ENCODE measurements around the gene GRHL1. TPM values are rescaled to one million over a fixed set of nuclear protein-coding genes. Genes with fewer than 3 reads are reported as not detected.

Gene GRHL1
- polyA plus RNA-seq, 1 experiment = 1.7 TPM

DNA sequence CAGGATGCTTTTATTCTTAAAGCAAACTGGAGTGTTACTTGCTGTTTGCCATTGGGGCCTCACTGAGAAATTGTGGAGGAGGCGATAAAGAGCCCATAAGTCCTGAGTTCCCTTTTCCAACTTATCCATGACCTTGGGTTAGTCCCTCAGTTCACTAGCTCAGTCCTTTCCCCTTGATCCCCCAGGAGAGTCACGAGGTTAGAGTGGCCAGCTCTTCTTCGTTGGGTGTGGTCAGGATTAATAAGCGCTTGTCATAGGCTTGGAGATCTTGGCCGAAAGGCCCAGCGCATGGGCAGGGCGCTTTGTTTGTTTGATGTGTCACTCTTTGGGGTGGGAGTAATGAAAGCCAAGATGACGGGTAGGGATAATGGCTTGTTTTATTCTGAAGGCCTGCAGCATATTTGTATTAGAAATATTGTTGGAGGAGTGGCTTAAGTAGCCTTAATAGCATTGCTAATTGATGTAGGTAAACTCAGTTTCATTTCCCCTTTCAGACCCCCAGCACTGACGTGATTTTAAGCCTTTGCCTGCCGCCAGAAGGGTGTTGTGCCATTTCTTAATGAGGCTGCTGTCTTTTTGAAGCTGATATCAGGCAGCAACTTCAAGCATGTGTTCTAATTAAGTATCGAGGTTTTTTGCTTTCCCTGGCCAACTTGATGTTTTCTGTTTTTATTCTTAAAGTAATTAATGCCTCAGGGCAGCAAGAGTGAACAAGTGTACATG lies 15.7 kb downstream of the GRHL1 start:
- H3K4me3 ChIP-seq (ENCODE audit: low read depth, low read length) = no peak overlapping the region
- TF ChIP-seq, protein P1, sequence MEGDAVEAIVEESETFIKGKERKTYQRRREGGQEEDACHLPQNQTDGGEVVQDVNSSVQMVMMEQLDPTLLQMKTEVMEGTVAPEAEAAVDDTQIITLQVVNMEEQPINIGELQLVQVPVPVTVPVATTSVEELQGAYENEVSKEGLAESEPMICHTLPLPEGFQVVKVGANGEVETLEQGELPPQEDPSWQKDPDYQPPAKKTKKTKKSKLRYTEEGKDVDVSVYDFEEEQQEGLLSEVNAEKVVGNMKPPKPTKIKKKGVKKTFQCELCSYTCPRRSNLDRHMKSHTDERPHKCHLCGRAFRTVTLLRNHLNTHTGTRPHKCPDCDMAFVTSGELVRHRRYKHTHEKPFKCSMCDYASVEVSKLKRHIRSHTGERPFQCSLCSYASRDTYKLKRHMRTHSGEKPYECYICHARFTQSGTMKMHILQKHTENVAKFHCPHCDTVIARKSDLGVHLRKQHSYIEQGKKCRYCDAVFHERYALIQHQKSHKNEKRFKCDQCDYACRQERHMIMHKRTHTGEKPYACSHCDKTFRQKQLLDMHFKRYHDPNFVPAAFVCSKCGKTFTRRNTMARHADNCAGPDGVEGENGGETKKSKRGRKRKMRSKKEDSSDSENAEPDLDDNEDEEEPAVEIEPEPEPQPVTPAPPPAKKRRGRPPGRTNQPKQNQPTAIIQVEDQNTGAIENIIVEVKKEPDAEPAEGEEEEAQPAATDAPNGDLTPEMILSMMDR (IDR thresholded peaks at IDR 0.05; ENCODE audit: insufficient read depth, low read depth, low read length) = no peak
- H3K27me3 ChIP-seq (ENCODE audit: control insufficient read depth, insufficient read depth, low read length) = no peaks in the 10 kb centered on the region
- CTCF ChIA-PET = interaction anchor here (0.6 to 1.7 kb wide), 2 partner anchors 14 to 154 kb away, joined by 3 read pairs; no protein-coding TSS in a partner anchor
- H3K36me3 ChIP-seq (ENCODE audit: control insufficient read depth, insufficient read depth, low read length) = no peaks in the 10 kb centered on the region
- POLR2A ChIA-PET = no interaction called here
- DNase-seq (ENCODE audit: low read depth) = no peak

DNA sequence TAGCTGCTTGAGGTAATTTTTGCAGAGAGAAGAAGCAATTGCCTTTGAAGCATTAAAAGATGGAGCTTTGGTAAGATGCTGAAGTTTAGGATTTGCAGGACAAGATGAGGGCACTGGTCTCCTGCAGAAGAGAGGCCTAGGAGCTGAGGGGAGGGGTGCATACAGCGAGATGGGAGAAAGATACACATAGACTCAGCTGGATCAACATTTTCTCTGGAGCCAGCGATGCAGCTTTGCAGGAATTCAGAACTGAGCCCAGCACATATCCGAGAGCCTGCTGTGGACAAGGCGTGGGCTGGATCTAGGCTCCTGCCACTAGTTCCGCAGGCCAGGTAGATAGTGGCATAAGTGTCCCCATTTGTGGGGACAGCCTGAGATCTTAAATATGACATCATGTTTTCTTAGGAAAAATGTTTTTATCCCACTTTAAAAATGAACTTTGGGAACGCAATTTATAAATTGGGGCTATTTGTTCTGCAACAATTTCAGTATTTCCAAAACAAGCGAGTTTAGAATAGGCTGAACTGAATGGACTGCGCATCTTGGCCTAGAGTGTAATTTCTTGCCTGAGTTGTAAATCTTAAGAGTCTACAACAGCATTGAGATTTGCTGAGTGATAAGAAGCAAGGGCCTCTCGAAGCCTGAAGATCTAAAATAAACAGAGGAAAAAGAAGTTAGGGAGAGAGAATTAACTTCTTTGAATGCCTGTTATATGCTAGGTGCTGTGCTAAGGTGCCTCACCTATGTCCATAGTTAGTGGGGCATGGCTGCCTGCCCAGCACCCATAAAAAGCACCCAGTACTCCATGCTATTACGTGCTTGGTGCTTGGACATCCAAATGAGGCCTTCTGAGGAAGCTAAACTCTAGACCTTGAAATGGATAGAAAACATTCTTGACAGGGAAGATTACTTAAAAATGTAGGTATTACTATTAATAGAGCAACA lies 17.3 kb downstream of the GRHL1 start:
- TF ChIP-seq, protein P1 (IDR thresholded peaks at IDR 0.05; ENCODE audit: insufficient read depth, low read depth, low read length) = no peak
- Histone ChIP-seq H3K4me3 (ENCODE audit: low read depth, low read length) (no peak overlapping the region), H3K27me3 (ENCODE audit: control insufficient read depth, insufficient read depth, low read length) (no peaks in the 10 kb centered on the region), H3K36me3 (ENCODE audit: control insufficient read depth, insufficient read depth, low read length) (no peaks in the 10 kb centered on the region)
- ChIA-PET POLR2A (no interaction called here), CTCF (interaction anchor here (1.0 to 1.7 kb wide), 2 partner anchors 23 to 156 kb away, joined by 3 read pairs; no protein-coding TSS in a partner anchor)
- DNase-seq (ENCODE audit: low read depth) = no peak

DNA sequence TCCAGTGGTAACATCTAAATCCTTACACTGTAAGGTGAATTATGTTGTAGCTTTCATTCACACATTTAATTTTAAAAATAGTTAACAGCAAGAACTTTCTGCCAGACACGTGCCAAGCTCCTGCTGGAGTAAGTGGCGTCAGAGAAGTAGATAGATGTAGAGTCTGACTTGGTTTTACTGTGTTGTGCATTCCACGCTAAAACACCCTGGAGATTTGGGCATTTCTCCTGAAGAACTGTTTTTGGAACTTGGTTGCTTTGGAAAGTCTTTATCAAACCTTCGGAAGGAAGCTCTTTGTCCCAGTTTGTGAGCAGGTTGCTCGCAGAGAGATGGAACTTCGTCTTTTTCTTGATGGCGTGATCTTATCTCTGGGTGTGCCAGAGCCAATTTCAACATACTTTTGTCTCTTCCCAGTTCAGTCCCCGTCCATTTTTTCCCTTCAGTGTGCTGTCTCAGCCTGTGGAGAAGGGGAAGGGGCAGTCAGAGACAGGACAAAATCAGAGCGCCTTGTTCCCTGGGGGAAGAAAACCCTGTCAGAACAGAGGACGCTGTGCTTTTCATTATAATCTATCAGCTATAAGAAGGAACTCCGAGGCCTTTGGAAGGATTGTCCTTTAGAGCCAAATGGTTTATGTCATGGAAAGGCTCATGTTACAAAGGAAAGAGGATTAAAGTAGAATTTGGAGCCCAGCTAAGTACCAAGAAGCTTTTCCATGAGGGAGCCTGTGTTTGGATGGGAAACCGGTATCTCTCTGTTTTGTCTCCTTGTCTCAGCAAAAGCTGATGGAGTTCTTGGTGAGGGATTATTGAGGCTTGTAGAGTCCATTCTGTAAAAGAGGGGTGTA lies 18.9 kb downstream of the GRHL1 start:
- CTCF ChIA-PET = interaction anchor here (0.6 to 1.6 kb wide), 5 partner anchors 9 to 169 kb away, joined by 3 to 5 read pairs (median 3); no protein-coding TSS in a partner anchor
- DNase-seq (ENCODE audit: low read depth) = no peak
- Histone ChIP-seq H3K36me3 (ENCODE audit: control insufficient read depth, insufficient read depth, low read length) (no peaks in the 10 kb centered on the region), H3K27me3 (ENCODE audit: control insufficient read depth, insufficient read depth, low read length) (no peaks in the 10 kb centered on the region), H3K4me3 (ENCODE audit: low read depth, low read length) (no peak overlapping the region)
- TF ChIP-seq, protein P1 (IDR thresholded peaks at IDR 0.05; ENCODE audit: insufficient read depth, low read depth, low read length) = no peak
- POLR2A ChIA-PET = no interaction called here

DNA sequence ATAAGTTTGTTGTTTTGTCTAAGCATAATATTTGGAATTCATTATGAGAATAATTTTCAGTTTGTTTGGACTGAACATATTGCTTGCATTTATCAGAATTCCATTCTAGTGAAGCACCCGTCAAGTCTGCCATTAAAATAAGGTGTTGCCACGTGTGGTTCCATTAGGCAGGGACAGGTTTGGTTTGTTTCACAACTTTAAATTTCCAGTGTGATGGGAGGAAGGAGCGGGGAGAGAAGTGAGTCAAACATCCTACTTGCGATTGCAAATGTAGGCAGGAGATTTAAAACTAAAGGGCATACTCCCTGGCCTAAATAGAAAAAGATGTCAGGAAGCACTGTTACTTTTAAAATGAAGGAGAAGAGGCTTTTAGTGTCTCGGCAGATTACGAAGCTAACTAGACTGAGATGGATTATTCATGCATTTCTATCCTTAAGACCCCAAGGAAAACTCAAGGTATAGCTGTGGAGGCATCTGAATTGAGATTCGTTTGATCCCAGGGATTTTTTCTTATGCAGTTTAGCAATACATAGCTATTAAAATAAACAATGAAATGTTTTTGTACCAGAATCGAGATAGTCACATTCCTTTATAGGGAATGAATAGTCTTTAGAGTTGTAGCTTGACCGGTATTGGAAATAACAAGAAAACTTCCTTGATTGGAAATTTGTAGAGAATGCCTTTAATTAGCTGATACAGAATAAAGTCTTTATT lies 19.8 kb downstream of the GRHL1 start:
- H3K36me3 ChIP-seq (ENCODE audit: control insufficient read depth, insufficient read depth, low read length) = no peaks in the 10 kb centered on the region
- H3K4me3 ChIP-seq (ENCODE audit: low read depth, low read length) = no peak overlapping the region
- no peaks in the 10 kb centered on the region for H3K27me3 ChIP-seq (ENCODE audit: control insufficient read depth, insufficient read depth, low read length)
- CTCF ChIA-PET = interaction anchor here (0.8 to 1.7 kb wide), 7 partner anchors 14 to 172 kb away, joined by 3 to 13 read pairs (median 5); partner anchors contain the start of gene TAF1B
- TF ChIP-seq, protein P1 (IDR thresholded peaks at IDR 0.05; ENCODE audit: insufficient read depth, low read depth, low read length) = no peak
- POLR2A ChIA-PET = no interaction called here
- peak; percentile 79 for DNase-seq (ENCODE audit: low read depth)

Measured in BJ (cell line).